DOHH2 (cell line): Measurements from ENCODE around the gene BIRC7.

Source experiments
- CTCF ChIP-seq: fragments of 200-600 bp; sonication (generic); IDR thresholded peaks from one replicate; pipeline ENCODE4 v1.5.1; 2014; ENCODE audit warnings: antibody characterized with exemption, mild to moderate bottlenecking, low read depth, low read length; ENCODE audit not compliant: poor library complexity, severe bottlenecking
- EZH2phosphoT487 ChIP-seq: fragments of 200-600 bp; sonication (generic); IDR thresholded peaks from 2 replicates; pipeline ENCODE4 v1.6.1; 2017; ENCODE audit warnings: borderline replicate concordance, mild to moderate bottlenecking, antibody characterized with exemption, low read length, moderate library complexity, mixed read lengths

- TF ChIP-seq CTCF (no peak), EZH2phosphoT487 (no peak)
These were observed 22.9 kb upstream of the BIRC7 start for GRCh38 chr20:63212792-63213191.
